Middle frontal gyrus (tissue), 1 donor: ENCODE results near the gene TMTC2.
"Not testable (repeated sequence)": the region's sequence is repeated elsewhere in the genome, so short reads cannot be mapped to it uniquely, and the experiment has no call there.

Experiments used
- DNase-seq: peaks from one replicate; pipeline ENCODE4 v3.0.0-alpha.2; 2015; ENCODE audit warnings: low spot score; ENCODE audit errors: extremely low spot score

Gene TMTC2

GRCh38 chr12:82787016-82787415, 100.3 kb downstream of the TMTC2 start:
- no peak for DNase-seq

- no peak for DNase-seq
Observed at GRCh38 chr12:82788594-82788993, 101.9 kb downstream of the TMTC2 start.

- no peak for DNase-seq
Observed at GRCh38 chr12:82789674-82790073, 103.0 kb downstream of the TMTC2 start.

GRCh38 chr12:82793751-82794281, 107.1 kb downstream of the TMTC2 start:
- no peak for DNase-seq

GRCh38 chr12:82797480-82797879, 110.8 kb downstream of the TMTC2 start:
- DNase-seq: no peak

GRCh38 chr12:82800185-82800584, 113.5 kb downstream of the TMTC2 start:
- DNase-seq: no peak

- no peak for DNase-seq
Observed at GRCh38 chr12:82801951-82802610, 115.4 kb downstream of the TMTC2 start.

GRCh38 chr12:82803201-82803600, 116.5 kb downstream of the TMTC2 start:
- DNase-seq: no peak

GRCh38 chr12:82804601-82805000, 117.9 kb downstream of the TMTC2 start:
- no peak for DNase-seq

GRCh38 chr12:82805004-82805403, 118.3 kb downstream of the TMTC2 start:
- DNase-seq: not testable (repeated sequence)

- DNase-seq: no peak
Observed at GRCh38 chr12:82805812-82806497, 119.2 kb downstream of the TMTC2 start.

- DNase-seq: no peak
Observed at GRCh38 chr12:82807132-82807737, 120.5 kb downstream of the TMTC2 start.

GRCh38 chr12:82810568-82810967, 123.9 kb downstream of the TMTC2 start:
- no peak for DNase-seq

- no peak for DNase-seq
Observed at GRCh38 chr12:82817368-82817767, 130.7 kb downstream of the TMTC2 start.

- no peak for DNase-seq
Observed at GRCh38 chr12:82818271-82819035, 131.7 kb downstream of the TMTC2 start.

GRCh38 chr12:82826505-82826904, 139.8 kb downstream of the TMTC2 start:
- no peak for DNase-seq

- no peak for DNase-seq
Observed at GRCh38 chr12:82832096-82832495, 145.4 kb downstream of the TMTC2 start.

- DNase-seq: no peak
Observed at GRCh38 chr12:82832981-82833380, 146.3 kb downstream of the TMTC2 start.

GRCh38 chr12:82833481-82833880, 146.8 kb downstream of the TMTC2 start:
- no peak for DNase-seq

GRCh38 chr12:82835217-82835616, 148.5 kb downstream of the TMTC2 start:
- DNase-seq: no peak

- peak; percentile 77 for DNase-seq
Observed at GRCh38 chr12:82838131-82838551, 151.4 kb downstream of the TMTC2 start.

- no peak for DNase-seq
Observed at GRCh38 chr12:82838827-82839226, 152.1 kb downstream of the TMTC2 start.
